NCI-H1092 (cell line): ENCODE results near the gene SEMA5A.

ENCODE experiments used
- DNase-seq: peaks from one replicate; lab custom pipeline; 2025; lab: John Stamatoyannopoulos, UW

The SEMA5A gene

GRCh38 chr5:9545136-9545991 is 511 bp downstream of the SEMA5A start:
- DNase-seq, result no peak

GRCh38 chr5:9544502-9545135 is 1.3 kb downstream of the SEMA5A start:
- no peak for DNase-seq

GRCh38 chr5:9544056-9544455 is 1.8 kb downstream of the SEMA5A start:
- DNase-seq, result no peak

- DNase-seq, result no peak
These were observed 2.5 kb downstream of the SEMA5A start for GRCh38 chr5:9543311-9543920.

GRCh38 chr5:9540791-9541190 is 5.1 kb downstream of the SEMA5A start:
- DNase-seq, result no peak

- no peak for DNase-seq
These were observed 7.4 kb downstream of the SEMA5A start for GRCh38 chr5:9538504-9538903.

GRCh38 chr5:9537223-9538141 is 8.4 kb downstream of the SEMA5A start:
- no peak for DNase-seq

GRCh38 chr5:9536717-9537116 is 9.2 kb downstream of the SEMA5A start:
- DNase-seq, result no peak

- no peak for DNase-seq
These were observed 10.9 kb downstream of the SEMA5A start for GRCh38 chr5:9534881-9535517.

- no peak for DNase-seq
These were observed 12.1 kb downstream of the SEMA5A start for GRCh38 chr5:9533562-9534364.

- no peak for DNase-seq
These were observed 12.8 kb downstream of the SEMA5A start for GRCh38 chr5:9533096-9533495.

GRCh38 chr5:9529513-9529912 is 16.4 kb downstream of the SEMA5A start:
- no peak for DNase-seq

- DNase-seq, result no peak
These were observed 16.8 kb downstream of the SEMA5A start for GRCh38 chr5:9529041-9529480.

GRCh38 chr5:9524941-9525340 is 20.9 kb downstream of the SEMA5A start:
- no peak for DNase-seq

GRCh38 chr5:9523090-9523823 is 22.6 kb downstream of the SEMA5A start:
- no peak for DNase-seq

GRCh38 chr5:9519537-9519936 is 26.3 kb downstream of the SEMA5A start:
- DNase-seq, result no peak

GRCh38 chr5:9516591-9516990 is 29.3 kb downstream of the SEMA5A start:
- DNase-seq, result no peak

- DNase-seq, result no peak
These were observed 30.4 kb downstream of the SEMA5A start for GRCh38 chr5:9515436-9515835.

- DNase-seq, result no peak
These were observed 30.9 kb downstream of the SEMA5A start for GRCh38 chr5:9514968-9515367.

- DNase-seq, result no peak
These were observed 32.0 kb downstream of the SEMA5A start for GRCh38 chr5:9513827-9514226.
